ENCODE data around the gene PRDM5. TPM values are rescaled to one million over a fixed set of nuclear protein-coding genes. Genes with fewer than 3 reads are reported as not detected.

Gene PRDM5
- total and polyA plus RNA-seq, 5 donors from 2014 or later: 0.07 to 0.67 (median 0.11) TPM; not detected in 2

- Mint-ChIP-seq H3K36me3 (no peaks in the 10 kb centered on the region), H3K4me3 (no peak overlapping the region), H3K9me3 (peaks cover 0 to 1% (median 0%) of the 10 kb centered on the region in 7 donors), H3K4me1 (no peaks in the 10 kb centered on the region), H3K27ac (no peak overlapping the region), H3K27me3 (peaks cover 17% of the 10 kb centered on the region)
- H3K9me3 ChIP-seq (ENCODE audit: control insufficient read depth in 2 of 2, low read length in 2 of 2): no peaks in the 10 kb centered on the region
- no peaks in the 10 kb centered on the region for H3K4me1 ChIP-seq (ENCODE audit: control insufficient read depth, insufficient read depth, low read length, poor library complexity, severe bottlenecking)
- H3K36me3 ChIP-seq (ENCODE audit: control insufficient read depth, insufficient read depth, low read length): no peaks in the 10 kb centered on the region
- ATAC-seq (ENCODE audit: low read depth in 2 of 2) (no peak), DNase-seq (no peak)
- no peak overlapping the region for H3K27ac ChIP-seq (ENCODE audit: insufficient read depth, low read length, poor library complexity, severe bottlenecking)
- peaks cover 6% of the 10 kb centered on the region for H3K27me3 ChIP-seq (ENCODE audit: control insufficient read depth, insufficient read depth, low read length)
- H3K4me3 ChIP-seq (ENCODE audit: low read depth, low read length): no peak overlapping the region
These were observed 19.1 kb downstream of the PRDM5 start for GRCh38 chr4:120903419-120903818.

- H3K36me3 Mint-ChIP-seq: no peaks in the 10 kb centered on the region
- Histone ChIP-seq H3K27me3 (ENCODE audit: control insufficient read depth, insufficient read depth, low read length) (peaks cover 6% of the 10 kb centered on the region), H3K27ac (ENCODE audit: insufficient read depth, low read length, poor library complexity, severe bottlenecking) (no peak overlapping the region), H3K4me1 (ENCODE audit: control insufficient read depth, insufficient read depth, low read length, poor library complexity, severe bottlenecking) (no peaks in the 10 kb centered on the region), H3K36me3 (ENCODE audit: control insufficient read depth, insufficient read depth, low read length) (no peaks in the 10 kb centered on the region), H3K9me3 (ENCODE audit: control insufficient read depth in 2 of 2, low read length in 2 of 2) (no peaks in the 10 kb centered on the region), H3K4me3 (ENCODE audit: low read depth, low read length) (no peak overlapping the region)
- DNase-seq: no peak
- H3K9me3 Mint-ChIP-seq: peaks cover 0 to 1% (median 0%) of the 10 kb centered on the region in 7 donors
- no peak for ATAC-seq (ENCODE audit: low read depth in 2 of 2)
- H3K27me3 Mint-ChIP-seq: peaks cover 17% of the 10 kb centered on the region
- no peak overlapping the region for H3K4me3 Mint-ChIP-seq
- H3K4me1 Mint-ChIP-seq: no peaks in the 10 kb centered on the region
- no peak overlapping the region for H3K27ac Mint-ChIP-seq
These were observed 19.6 kb downstream of the PRDM5 start for GRCh38 chr4:120902925-120903324.

GRCh38 chr4:120901731-120902130 is 20.8 kb downstream of the PRDM5 start:
- Histone ChIP-seq H3K4me1 (ENCODE audit: control insufficient read depth, insufficient read depth, low read length, poor library complexity, severe bottlenecking) (no peaks in the 10 kb centered on the region), H3K27ac (ENCODE audit: insufficient read depth, low read length, poor library complexity, severe bottlenecking) (no peak overlapping the region), H3K27me3 (ENCODE audit: control insufficient read depth, insufficient read depth, low read length) (peaks cover 6% of the 10 kb centered on the region), H3K9me3 (ENCODE audit: control insufficient read depth in 2 of 2, low read length in 2 of 2) (no peaks in the 10 kb centered on the region), H3K36me3 (ENCODE audit: control insufficient read depth, insufficient read depth, low read length) (no peaks in the 10 kb centered on the region), H3K4me3 (ENCODE audit: low read depth, low read length) (no peak overlapping the region)
- no peaks in the 10 kb centered on the region for H3K36me3 Mint-ChIP-seq
- ATAC-seq (ENCODE audit: low read depth in 2 of 2) (no peak), DNase-seq (no peak)
- no peak overlapping the region for H3K27ac Mint-ChIP-seq
- no peak overlapping the region for H3K4me3 Mint-ChIP-seq
- peaks cover 0 to 1% (median 0%) of the 10 kb centered on the region in 7 donors for H3K9me3 Mint-ChIP-seq
- peaks cover 19% of the 10 kb centered on the region for H3K27me3 Mint-ChIP-seq
- H3K4me1 Mint-ChIP-seq: no peaks in the 10 kb centered on the region

- H3K4me1 Mint-ChIP-seq: no peaks in the 10 kb centered on the region
- Histone ChIP-seq H3K4me1 (ENCODE audit: control insufficient read depth, insufficient read depth, low read length, poor library complexity, severe bottlenecking) (no peaks in the 10 kb centered on the region), H3K9me3 (ENCODE audit: control insufficient read depth in 2 of 2, low read length in 2 of 2) (no peaks in the 10 kb centered on the region), H3K27me3 (ENCODE audit: control insufficient read depth, insufficient read depth, low read length) (peaks cover 4% of the 10 kb centered on the region), H3K36me3 (ENCODE audit: control insufficient read depth, insufficient read depth, low read length) (no peaks in the 10 kb centered on the region), H3K27ac (ENCODE audit: insufficient read depth, low read length, poor library complexity, severe bottlenecking) (no peak overlapping the region), H3K4me3 (ENCODE audit: low read depth, low read length) (no peak overlapping the region)
- no peak overlapping the region for H3K27ac Mint-ChIP-seq
- H3K27me3 Mint-ChIP-seq: peaks cover 32% of the 10 kb centered on the region
- H3K9me3 Mint-ChIP-seq: peaks cover 0 to 2% (median 0%) of the 10 kb centered on the region in 7 donors
- H3K4me3 Mint-ChIP-seq: no peak overlapping the region
- DNase-seq (no peak), ATAC-seq (ENCODE audit: low read depth in 2 of 2) (no peak)
- H3K36me3 Mint-ChIP-seq: no peaks in the 10 kb centered on the region
These were observed 24.4 kb downstream of the PRDM5 start for GRCh38 chr4:120897981-120898719.

GRCh38 chr4:120895554-120895953 is 27.0 kb downstream of the PRDM5 start:
- Histone ChIP-seq H3K27ac (ENCODE audit: insufficient read depth, low read length, poor library complexity, severe bottlenecking) (no peak overlapping the region), H3K9me3 (ENCODE audit: control insufficient read depth in 2 of 2, low read length in 2 of 2) (no peaks in the 10 kb centered on the region), H3K4me1 (ENCODE audit: control insufficient read depth, insufficient read depth, low read length, poor library complexity, severe bottlenecking) (no peaks in the 10 kb centered on the region), H3K36me3 (ENCODE audit: control insufficient read depth, insufficient read depth, low read length) (no peaks in the 10 kb centered on the region), H3K4me3 (ENCODE audit: low read depth, low read length) (no peak overlapping the region), H3K27me3 (ENCODE audit: control insufficient read depth, insufficient read depth, low read length) (no peaks in the 10 kb centered on the region)
- ATAC-seq (ENCODE audit: low read depth in 2 of 2) (no peak), DNase-seq (no peak)
- H3K36me3 Mint-ChIP-seq: peaks cover 4% of the 10 kb centered on the region
- H3K27ac Mint-ChIP-seq: no peak overlapping the region
- H3K4me1 Mint-ChIP-seq: no peaks in the 10 kb centered on the region
- peaks cover 30% of the 10 kb centered on the region for H3K27me3 Mint-ChIP-seq
- H3K4me3 Mint-ChIP-seq: no peak overlapping the region
- peaks cover 0 to 10% (median 1%) of the 10 kb centered on the region in 7 donors for H3K9me3 Mint-ChIP-seq

GRCh38 chr4:120893314-120893713 is 29.2 kb downstream of the PRDM5 start:
- H3K27me3 ChIP-seq (ENCODE audit: control insufficient read depth, insufficient read depth, low read length): no peaks in the 10 kb centered on the region
- no peaks in the 10 kb centered on the region for H3K9me3 ChIP-seq (ENCODE audit: control insufficient read depth in 2 of 2, low read length in 2 of 2)
- no peak overlapping the region for H3K27ac ChIP-seq (ENCODE audit: insufficient read depth, low read length, poor library complexity, severe bottlenecking)
- H3K36me3 Mint-ChIP-seq: peaks cover 4% of the 10 kb centered on the region
- no peaks in the 10 kb centered on the region for H3K36me3 ChIP-seq (ENCODE audit: control insufficient read depth, insufficient read depth, low read length)
- ATAC-seq (ENCODE audit: low read depth in 2 of 2) (no peak), DNase-seq (no peak)
- H3K4me1 Mint-ChIP-seq: no peaks in the 10 kb centered on the region
- no peak overlapping the region for H3K4me3 ChIP-seq (ENCODE audit: low read depth, low read length)
- H3K4me3 Mint-ChIP-seq: no peak overlapping the region
- H3K9me3 Mint-ChIP-seq: peaks cover 0 to 10% (median 0%) of the 10 kb centered on the region in 7 donors
- H3K27ac Mint-ChIP-seq: no peak overlapping the region
- H3K4me1 ChIP-seq (ENCODE audit: control insufficient read depth, insufficient read depth, low read length, poor library complexity, severe bottlenecking): no peaks in the 10 kb centered on the region
- H3K27me3 Mint-ChIP-seq: peaks cover 20% of the 10 kb centered on the region

GRCh38 chr4:120886191-120886590 is 36.3 kb downstream of the PRDM5 start:
- ATAC-seq (ENCODE audit: low read depth in 2 of 2): no peak
- H3K27me3 Mint-ChIP-seq: peaks cover 15% of the 10 kb centered on the region
- Histone ChIP-seq H3K27me3 (ENCODE audit: control insufficient read depth, insufficient read depth, low read length) (no peaks in the 10 kb centered on the region), H3K27ac (ENCODE audit: insufficient read depth, low read length, poor library complexity, severe bottlenecking) (no peak overlapping the region), H3K36me3 (ENCODE audit: control insufficient read depth, insufficient read depth, low read length) (no peaks in the 10 kb centered on the region), H3K4me3 (ENCODE audit: low read depth, low read length) (no peak overlapping the region), H3K9me3 (ENCODE audit: control insufficient read depth in 2 of 2, low read length in 2 of 2) (no peaks in the 10 kb centered on the region), H3K4me1 (ENCODE audit: control insufficient read depth, insufficient read depth, low read length, poor library complexity, severe bottlenecking) (no peaks in the 10 kb centered on the region)
- DNase-seq: no peak
- no peak overlapping the region for H3K27ac Mint-ChIP-seq
- H3K9me3 Mint-ChIP-seq: peaks cover 0 to 7% (median 2%) of the 10 kb centered on the region in 7 donors
- no peak overlapping the region for H3K4me3 Mint-ChIP-seq
- peaks cover 2% of the 10 kb centered on the region for H3K36me3 Mint-ChIP-seq
- H3K4me1 Mint-ChIP-seq: no peaks in the 10 kb centered on the region

GRCh38 chr4:120881846-120882245 is 40.7 kb downstream of the PRDM5 start:
- no peak overlapping the region for H3K4me3 Mint-ChIP-seq
- Histone ChIP-seq H3K4me3 (ENCODE audit: low read depth, low read length) (no peak overlapping the region), H3K9me3 (ENCODE audit: control insufficient read depth in 2 of 2, low read length in 2 of 2) (no peaks in the 10 kb centered on the region), H3K4me1 (ENCODE audit: control insufficient read depth, insufficient read depth, low read length, poor library complexity, severe bottlenecking) (no peaks in the 10 kb centered on the region), H3K27ac (ENCODE audit: insufficient read depth, low read length, poor library complexity, severe bottlenecking) (no peak overlapping the region), H3K36me3 (ENCODE audit: control insufficient read depth, insufficient read depth, low read length) (no peaks in the 10 kb centered on the region), H3K27me3 (ENCODE audit: control insufficient read depth, insufficient read depth, low read length) (peaks cover 3% of the 10 kb centered on the region)
- no peak for DNase-seq
- H3K4me1 Mint-ChIP-seq: no peaks in the 10 kb centered on the region
- no peak overlapping the region for H3K27ac Mint-ChIP-seq
- peaks cover 12% of the 10 kb centered on the region for H3K27me3 Mint-ChIP-seq
- H3K36me3 Mint-ChIP-seq: no peaks in the 10 kb centered on the region
- no peak for ATAC-seq (ENCODE audit: low read depth in 2 of 2)
- H3K9me3 Mint-ChIP-seq: no peaks in the 10 kb centered on the region

Measured in CD4-positive, CD25-positive, alpha-beta regulatory T cell (primary cell).